HEK293T (cell line): ENCODE measurements around the gene P2RX4.

Source experiments
- CTBP1 ChIP-seq: fragments of 450-650 bp; IDR thresholded peaks from 2 replicates; pipeline ENCODE4 v1.6.1; 2016; ENCODE audit warnings: borderline replicate concordance
- FOXM1 ChIP-seq: fragments of 450-650 bp; IDR thresholded peaks from 2 replicates; pipeline ENCODE4 v1.6.1; 2017; ENCODE audit warnings: mild to moderate bottlenecking, borderline replicate concordance
- NFRKB ChIP-seq: fragments of 450-650 bp; IDR thresholded peaks from 2 replicates; pipeline ENCODE4 v1.6.1; 2016; ENCODE audit warnings: mild to moderate bottlenecking, moderate library complexity
- SP1 ChIP-seq: fragments of 450-650 bp; IDR thresholded peaks from 2 replicates; pipeline ENCODE4 v1.6.1; 2017

DNA sequence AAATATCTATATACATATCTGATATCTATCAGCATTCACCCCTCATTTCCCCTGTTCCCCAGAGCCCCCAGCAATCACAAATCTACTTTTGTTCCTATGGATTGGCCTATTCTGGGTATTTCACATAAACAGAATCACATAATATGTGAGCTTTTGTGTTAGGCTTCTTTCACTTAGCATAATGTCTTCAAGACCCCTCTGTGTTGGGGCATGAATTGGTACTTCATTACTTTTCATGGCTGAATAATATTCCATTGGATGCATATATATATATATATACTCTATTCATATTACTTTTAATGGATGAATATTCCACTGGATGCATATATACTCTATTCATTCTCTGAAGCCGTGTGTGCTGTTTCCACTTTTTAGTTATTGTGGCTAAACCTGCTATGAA lies 57.9 kb downstream of the P2RX4 start:
- TF ChIP-seq SP1 = no peak
- TF ChIP-seq FOXM1 = no peak
- no peak for TF ChIP-seq CTBP1
- TF ChIP-seq NFRKB = no peak
